NCI-H748 (cell line): Measurements from ENCODE around the gene TCERG1L.

ENCODE experiments used
- DNase-seq: peaks from one replicate; lab custom pipeline; 2025; ENCODE audit not compliant: unreplicated experiment; lab: John Stamatoyannopoulos, UW

The TCERG1L gene

DNA sequence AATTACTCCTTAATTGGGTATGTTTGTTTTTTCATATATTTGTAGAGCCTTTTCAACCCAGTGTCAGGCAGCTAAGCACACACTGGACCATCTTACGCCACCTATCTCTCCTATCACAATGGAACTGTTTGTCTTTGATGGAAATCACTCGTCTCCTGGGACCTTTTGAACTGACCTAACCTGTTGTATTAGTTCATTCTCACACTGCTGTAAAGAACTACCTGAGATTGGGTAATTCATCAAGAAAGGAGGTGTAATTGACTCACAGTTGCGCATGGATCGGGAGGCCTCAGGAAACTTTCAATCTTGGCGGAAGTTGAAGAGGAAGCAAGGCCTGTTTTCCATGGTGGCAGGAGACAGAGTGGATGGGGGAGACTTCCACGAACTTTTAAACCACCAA lies 182.0 kb downstream of the TCERG1L start:
- peak; percentile 65 for DNase-seq

GRCh38 chr10:131128731-131129130 lies 182.8 kb downstream of the TCERG1L start:
- DNase-seq: no peak

DNA sequence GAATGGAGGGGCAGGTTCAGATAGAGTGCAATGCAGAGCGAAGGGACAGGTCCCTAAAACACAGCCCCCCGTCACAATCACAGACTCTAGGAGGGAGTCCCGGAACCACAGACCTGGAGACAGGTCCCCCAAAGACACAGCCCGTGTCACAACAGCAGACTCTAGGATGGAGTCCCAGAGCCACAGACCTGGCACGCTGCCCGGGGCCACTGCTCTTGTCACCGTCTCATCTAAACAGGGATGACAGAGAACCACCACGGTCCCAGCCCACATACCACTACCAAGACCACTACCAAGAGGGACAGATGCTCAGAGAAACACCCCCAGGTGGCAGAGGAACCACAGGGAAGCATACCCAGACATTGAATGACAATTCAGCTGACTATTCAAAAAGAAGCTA lies 183.9 kb downstream of the TCERG1L start:
- no peak for DNase-seq

DNA sequence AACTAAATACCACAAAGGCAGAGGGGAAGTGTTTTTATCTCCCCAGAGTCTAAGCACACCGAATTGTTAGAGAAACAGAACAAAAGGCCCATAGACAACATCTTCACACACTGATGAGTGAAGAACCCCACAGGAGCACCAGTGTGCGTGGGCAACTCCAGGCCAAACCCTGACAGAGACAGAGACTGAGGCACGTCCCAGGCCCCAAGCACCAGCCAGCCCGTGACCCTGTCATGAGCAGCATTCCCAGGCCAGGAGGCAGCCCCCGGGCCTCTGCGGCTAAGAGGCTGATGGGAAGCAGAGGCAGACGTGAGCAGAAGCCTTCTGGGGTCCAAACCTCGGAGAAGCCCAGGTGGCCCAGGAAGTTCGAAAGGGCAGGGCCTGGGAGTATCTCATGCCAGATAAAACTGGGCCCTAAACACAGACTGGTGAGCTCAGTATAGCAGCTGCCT lies 184.4 kb downstream of the TCERG1L start:
- no peak for DNase-seq

DNA sequence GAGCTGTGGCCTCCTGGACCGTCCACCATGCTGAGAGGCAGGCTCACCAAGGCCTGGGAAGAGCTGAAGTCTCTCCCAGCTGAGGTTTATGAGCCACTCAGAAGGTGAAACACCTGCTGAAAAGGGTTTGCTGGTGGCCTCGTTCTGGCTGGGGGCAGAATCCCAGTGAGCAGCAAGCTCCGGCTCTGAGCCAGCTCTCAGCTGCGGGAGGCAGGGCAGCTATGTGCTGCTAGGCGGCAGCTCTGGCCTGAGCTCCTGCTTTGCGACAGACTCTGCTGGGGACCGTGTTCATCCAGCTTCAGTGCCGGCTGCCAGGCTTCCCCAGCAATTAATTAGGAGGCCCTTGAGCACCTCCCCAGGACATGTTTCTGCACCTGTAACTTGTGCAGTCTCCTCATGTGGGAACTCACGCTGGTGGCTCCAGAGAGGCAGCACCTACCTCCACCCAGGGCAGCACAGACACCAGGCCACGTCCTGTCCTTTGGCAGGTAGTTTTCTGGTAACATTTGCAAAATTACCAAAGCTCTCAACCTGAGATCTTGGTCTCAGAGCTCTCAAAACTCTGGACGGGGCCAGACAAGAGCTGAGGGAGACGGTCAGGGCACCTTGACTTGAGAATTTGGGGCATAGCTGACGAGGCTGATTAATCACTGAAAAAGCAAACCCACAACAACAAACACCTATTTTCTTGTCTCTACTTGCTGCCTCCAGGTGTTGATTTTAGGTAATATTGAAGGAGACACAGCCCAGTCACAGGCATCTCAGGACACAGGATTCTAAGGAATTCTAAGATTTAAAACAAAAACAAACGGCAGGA lies 185.0 kb downstream of the TCERG1L start:
- DNase-seq: peak; percentile 6

GRCh38 chr10:131125511-131126225 lies 185.9 kb downstream of the TCERG1L start:
- no peak for DNase-seq

GRCh38 chr10:131124945-131125344 lies 186.6 kb downstream of the TCERG1L start:
- no peak for DNase-seq

DNA sequence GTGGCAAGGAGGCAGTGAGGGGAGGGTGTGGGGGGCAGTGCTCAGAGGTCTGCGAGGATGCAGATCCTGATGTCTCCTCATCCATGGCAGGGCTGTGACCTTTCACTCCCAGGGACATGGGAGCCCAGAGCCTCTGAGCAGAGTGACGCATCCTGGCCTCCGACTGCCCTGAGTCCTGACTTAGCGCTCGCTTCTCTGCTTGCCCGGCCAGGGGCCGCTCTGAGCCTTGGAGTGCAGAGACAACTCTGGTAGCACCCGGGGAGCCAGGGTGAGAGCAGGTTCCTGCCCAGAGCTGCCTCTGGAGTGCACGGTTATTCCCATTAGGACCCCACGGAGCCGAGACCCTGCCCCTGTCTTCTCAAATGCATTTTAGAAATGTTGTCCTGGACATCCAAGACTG lies 188.0 kb downstream of the TCERG1L start:
- DNase-seq: no peak

GRCh38 chr10:131121511-131122035 lies 189.9 kb downstream of the TCERG1L start:
- no peak for DNase-seq

DNA sequence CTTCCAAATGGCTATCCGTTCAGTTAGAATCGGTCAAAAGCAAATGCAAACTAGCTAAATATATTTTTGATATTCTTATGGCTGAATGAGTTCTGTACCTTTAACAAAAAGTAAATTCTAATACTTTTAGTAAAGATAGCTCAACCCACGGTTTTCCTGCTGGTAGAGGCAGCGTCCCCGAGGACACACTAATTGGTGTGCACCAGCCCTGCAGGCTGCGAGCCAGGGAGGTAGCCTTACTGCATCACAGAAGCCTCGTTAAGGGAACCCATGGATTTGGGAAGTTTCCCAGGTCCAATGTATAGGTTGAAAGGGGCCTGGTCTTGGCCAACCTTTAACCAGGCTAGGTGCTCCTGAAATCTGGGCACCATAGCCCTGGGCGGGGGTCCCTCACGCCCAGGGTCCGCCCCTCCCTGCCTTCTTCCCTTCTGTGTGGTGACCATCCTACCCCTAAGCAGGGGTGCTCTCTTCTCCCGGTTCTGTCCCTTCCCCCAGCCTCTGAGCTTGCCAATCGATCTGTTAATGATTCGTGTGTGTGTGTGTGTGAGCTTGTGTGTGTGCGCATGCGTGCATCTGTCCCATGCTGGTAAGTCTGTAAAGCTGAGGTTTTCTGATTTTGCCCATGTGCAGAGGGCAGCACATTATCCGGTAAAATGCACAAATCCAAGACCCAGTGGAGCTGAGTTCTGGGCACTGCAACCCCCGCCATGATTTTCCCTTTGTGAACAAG lies 191.7 kb downstream of the TCERG1L start:
- no peak for DNase-seq

- no peak for DNase-seq
These were observed 193.9 kb downstream of the TCERG1L start for GRCh38 chr10:131117416-131118212.

- DNase-seq: no peak
These were observed 194.5 kb downstream of the TCERG1L start for GRCh38 chr10:131116991-131117375.

DNA sequence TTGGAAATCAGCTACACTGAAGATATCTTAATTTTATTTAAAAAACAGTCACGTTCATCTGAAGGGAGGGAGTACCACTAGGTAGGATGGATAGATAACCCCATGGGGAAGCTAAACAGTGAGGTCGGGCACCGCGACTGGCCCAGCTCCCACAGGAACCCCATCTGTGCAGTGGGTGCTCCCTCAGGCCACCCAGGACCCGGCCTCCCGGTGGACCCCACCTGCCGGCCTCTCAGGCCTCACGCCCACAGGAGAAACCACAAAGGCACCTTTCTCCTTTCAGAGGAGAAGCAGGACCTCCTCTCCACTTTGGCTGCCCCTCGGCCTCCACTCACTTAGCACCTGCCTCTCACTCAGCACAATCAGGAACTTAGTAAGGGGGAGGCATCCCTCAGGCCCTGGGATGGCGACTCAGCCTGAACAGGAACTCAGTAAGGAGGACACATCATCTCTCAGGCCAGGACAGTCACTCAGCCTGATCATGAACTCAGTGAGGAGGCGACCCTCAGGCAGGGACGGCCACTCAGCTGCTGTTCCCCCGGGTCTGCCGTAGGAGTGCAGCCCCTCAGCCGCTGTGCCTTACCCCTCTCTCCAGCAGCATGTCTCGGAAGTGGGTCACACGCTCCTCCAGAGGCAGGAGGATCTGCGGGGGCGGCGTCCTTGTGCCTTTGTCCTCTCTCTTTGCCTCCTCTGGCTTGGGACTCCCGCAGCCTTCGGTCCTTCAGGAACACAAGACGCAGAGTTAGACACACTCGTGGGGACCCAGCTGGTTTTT lies 195.1 kb downstream of the TCERG1L start:
- DNase-seq: no peak

DNA sequence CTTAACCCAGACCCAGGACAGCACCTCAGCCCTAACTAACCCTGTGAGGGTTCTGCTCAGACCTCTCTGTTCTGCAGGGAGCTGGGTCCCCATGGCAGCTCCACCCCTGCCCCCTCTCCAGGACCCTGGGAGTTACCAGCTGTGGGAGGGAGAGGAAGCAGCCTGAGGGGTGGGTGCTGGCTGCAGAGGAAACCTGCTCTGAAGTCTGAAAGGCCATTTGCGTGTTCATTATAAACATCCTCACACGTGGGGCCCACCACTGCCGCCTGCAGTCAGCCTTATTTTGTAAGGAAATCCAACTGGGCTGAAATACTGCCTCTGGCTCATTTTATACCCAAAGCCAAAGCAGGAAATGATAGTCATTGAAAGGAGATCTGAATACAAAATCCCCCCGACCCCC lies 195.7 kb downstream of the TCERG1L start:
- DNase-seq: no peak

- no peak for DNase-seq
These were observed 196.2 kb downstream of the TCERG1L start for GRCh38 chr10:131115321-131115720.

- no peak for DNase-seq
These were observed 196.7 kb downstream of the TCERG1L start for GRCh38 chr10:131114846-131115245.

- peak; percentile 1 for DNase-seq
These were observed 197.7 kb downstream of the TCERG1L start for GRCh38 chr10:131113709-131114291.

DNA sequence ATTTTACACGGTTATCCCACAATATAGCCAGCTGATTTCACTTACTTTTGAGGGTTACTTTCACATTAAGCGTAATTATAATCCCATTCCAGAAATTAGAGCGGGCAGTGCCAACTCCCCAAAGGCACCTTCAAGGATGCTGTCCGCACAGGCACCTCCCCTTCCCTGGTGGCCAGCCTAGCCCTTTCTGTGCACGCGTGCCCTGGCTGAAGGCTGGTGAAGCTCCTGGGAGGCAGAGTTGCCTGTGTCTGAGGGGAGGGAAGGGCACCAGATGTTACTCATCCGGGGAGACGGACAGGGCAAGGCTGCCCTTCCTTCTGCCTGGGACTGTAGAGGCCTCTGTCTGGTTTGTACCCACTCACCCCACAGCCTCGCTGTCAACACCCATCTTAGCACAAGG lies 198.4 kb downstream of the TCERG1L start:
- no peak for DNase-seq

DNA sequence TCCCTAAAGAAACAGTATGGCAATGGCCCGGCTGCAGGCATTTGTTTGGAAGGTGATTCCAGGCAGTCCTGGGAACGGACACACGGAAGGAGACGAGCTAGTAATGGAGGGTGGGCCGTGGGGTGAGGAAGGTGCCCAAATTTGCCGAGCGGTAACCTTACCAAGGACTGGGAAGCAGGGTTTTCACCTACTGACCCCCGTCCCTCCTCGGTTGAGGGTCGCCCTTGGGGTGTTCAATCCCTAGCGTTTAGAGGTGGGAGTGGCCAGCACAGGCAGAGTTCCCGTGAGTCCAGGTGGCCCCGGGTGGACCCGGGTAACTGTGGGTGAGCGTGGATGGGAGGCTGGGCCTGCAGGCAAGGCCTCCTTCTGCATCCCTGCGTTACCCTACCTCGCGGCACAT lies 198.8 kb downstream of the TCERG1L start:
- no peak for DNase-seq
